Mucosa of descending colon (tissue), 3 donors: Measurements from ENCODE around the gene MYL7. TPM values are rescaled to one million over a fixed set of nuclear protein-coding genes. Genes with fewer than 3 reads are reported as not detected.

ENCODE experiments used
- ATAC-seq: fragments of 200-7000 bp; cut with Tn5 transposase; one replicate; pipeline ENCODE4 v1.9.1; 2020; ENCODE audit warnings: mild to moderate bottlenecking, moderate library complexity
- DNase-seq, 3 donors: peaks; one replicate each; pipeline ENCODE4 v3.0.0-alpha.2; 2020
- H3K36me3 ChIP-seq: fragments of 200-600 bp; one replicate; pipeline ENCODE4 v1.8.0; 2021; ENCODE audit warnings: low read depth, mild to moderate bottlenecking
- H3K4me1 ChIP-seq: fragments of 200-600 bp; one replicate; pipeline ENCODE4 v1.8.0; 2021; ENCODE audit warnings: low read depth, mild to moderate bottlenecking
- H3K4me3 ChIP-seq: fragments of 200-600 bp; one replicate; pipeline ENCODE4 v1.8.0; 2021; ENCODE audit warnings: mild to moderate bottlenecking
- H3K9me3 ChIP-seq: fragments of 200-600 bp; one replicate; pipeline ENCODE4 v1.8.0; 2021; ENCODE audit warnings: mild to moderate bottlenecking
- intact Hi-C, 2 donors: fragments of 100-400 bp; cut with DNase I in 1 of 2; cut with micrococcal nuclease in 1 of 2; formaldehyde crosslinking; loops; one replicate each; pipeline versions ENCODE4 v1.11.0 to v1.11.1; 2022; cut with DNase I, micrococcal nuclease
- long read RNA-seq, 2 donors: library from polyadenylated mRNA; unstranded; transcript quantifications; one replicate each; pipeline ENCODE4 v2.0.0, GENCODE V29; 2019 to 2021
- total RNA-seq, 3 donors: library from RNA; stranded (reverse); fragmentation: NEBNext Ultra II Directional in 2 of 3; extraction: Animal tissue kit (Norgen Biotek cat#: 25700) in 2 of 3; gene quantifications; one replicate each; pipeline versions ENCODE4 v1.2.1 to v1.2.4, GENCODE V29; 2021 to 2023
- TF ChIP-seq, protein P1 (sequence below): fragments of 200-600 bp; IDR thresholded peaks from one replicate; pipeline ENCODE4 v1.8.0; 2022; ENCODE audit warnings: antibody characterized with exemption, mild to moderate bottlenecking
- donor health status: DM: no; HTN: no; CAD: no; lungs with moderate emphysema.
- donor health status: DM: no; HTN: no; CAD: no.
- donor health status: DM: no; HTN: yes; CAD: no.

Gene MYL7, protein sequence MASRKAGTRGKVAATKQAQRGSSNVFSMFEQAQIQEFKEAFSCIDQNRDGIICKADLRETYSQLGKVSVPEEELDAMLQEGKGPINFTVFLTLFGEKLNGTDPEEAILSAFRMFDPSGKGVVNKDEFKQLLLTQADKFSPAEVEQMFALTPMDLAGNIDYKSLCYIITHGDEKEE
- total RNA-seq = 1 to 10 TPM in 1 of 3 donors, not detected in 2; 2.0 TPM
- long read RNA-seq, donor 1 = 0 reads
- long read RNA-seq, donor 2 = 0 reads

DNA sequence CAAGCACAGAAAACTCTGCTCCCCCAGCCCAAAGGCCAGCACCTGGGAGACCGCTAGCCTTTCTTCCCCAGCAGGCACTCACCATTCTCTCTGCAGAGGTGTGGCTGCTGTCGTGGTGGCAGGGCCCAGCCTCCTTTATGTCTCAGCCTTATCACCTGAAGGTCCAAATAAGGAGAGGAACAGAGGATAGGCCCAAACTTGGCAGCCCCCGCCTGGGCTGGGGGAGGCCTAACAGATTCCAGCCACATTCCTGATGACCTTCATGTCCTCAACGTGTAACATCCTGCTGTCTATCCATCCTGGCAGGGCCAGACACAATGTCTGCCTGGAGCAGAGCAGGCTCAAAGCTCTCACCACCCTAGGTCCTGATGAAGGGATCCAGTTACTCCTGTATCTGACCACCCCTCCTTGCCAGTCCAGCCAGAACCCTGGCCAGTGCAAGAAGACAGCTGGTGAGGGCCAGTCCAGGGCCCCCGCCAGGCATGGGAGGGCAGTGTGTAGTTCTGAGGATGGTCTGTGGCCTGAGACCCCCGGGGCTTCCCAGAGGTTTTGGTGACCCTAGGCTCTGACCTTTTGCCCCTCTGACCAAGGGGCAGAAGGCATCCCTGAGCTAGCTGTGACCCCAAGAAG is at the start of gene MYL7:
Gene MYL7 (minus strand): TSS at position 112 of the 630 bp plus-strand sequence. CDS start 27 bp downstream, at position 85.
- Histone ChIP-seq H3K36me3 (no peaks in the 10 kb centered on the region), H3K9me3 (no peaks in the 10 kb centered on the region), H3K4me3 (no peak within 1 kb of the TSS), H3K4me1 (no peaks in the 10 kb centered on the region)
- TF ChIP-seq, protein P1, sequence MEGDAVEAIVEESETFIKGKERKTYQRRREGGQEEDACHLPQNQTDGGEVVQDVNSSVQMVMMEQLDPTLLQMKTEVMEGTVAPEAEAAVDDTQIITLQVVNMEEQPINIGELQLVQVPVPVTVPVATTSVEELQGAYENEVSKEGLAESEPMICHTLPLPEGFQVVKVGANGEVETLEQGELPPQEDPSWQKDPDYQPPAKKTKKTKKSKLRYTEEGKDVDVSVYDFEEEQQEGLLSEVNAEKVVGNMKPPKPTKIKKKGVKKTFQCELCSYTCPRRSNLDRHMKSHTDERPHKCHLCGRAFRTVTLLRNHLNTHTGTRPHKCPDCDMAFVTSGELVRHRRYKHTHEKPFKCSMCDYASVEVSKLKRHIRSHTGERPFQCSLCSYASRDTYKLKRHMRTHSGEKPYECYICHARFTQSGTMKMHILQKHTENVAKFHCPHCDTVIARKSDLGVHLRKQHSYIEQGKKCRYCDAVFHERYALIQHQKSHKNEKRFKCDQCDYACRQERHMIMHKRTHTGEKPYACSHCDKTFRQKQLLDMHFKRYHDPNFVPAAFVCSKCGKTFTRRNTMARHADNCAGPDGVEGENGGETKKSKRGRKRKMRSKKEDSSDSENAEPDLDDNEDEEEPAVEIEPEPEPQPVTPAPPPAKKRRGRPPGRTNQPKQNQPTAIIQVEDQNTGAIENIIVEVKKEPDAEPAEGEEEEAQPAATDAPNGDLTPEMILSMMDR = no peak
- DNase-seq = no peak
- no peak for ATAC-seq
- intact Hi-C loops = no loop called here

DNA sequence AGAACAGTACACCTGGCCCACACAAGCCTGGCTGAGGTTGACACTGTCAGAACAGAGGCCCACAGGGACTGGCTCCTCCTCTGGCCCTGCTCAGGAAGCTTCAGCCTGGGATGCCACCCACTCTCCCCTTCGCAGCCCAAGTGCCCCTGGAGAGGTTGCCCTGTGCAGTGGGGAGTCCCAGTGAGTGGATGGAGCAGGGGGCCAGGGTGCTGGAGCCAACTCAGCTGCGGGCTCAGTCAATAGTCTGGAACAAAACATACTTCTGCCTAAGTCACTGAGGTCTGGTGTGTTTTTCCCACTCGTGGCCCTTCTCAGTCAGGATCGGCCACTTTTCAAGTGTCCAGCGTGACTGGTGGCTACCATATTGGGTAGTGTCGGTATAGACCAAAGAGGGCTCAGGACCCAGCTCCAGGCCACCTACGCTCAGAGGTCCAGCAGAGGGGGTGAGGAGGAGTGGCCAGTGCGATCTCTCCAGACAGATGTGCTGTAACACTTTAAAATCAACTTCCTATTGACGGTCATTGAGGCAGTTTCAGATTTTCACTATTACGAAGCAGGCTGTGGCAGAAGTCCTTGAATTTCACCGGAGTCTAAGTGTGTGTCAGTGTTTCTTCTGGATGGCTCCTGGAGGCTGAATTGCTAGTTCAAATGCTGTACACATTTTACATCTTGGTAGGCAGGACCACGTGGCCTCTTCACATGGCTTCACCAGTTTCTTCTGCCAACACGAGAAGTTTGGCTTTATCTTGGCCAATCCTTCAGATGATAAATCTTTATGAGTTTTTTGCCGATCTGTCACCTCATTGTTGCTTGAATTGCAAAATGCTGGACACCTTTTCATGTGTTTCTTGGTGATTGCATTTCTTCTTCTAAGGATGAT is 49.1 kb upstream of the MYL7 start:
- Histone ChIP-seq H3K36me3 (no peaks in the 10 kb centered on the region), H3K9me3 (no peaks in the 10 kb centered on the region), H3K4me3 (no peak overlapping the region), H3K4me1 (no peaks in the 10 kb centered on the region)
- intact Hi-C loops = no loop called here
- DNase-seq = no peak
- TF ChIP-seq, protein P1 = no peak
- no peak for ATAC-seq

DNA sequence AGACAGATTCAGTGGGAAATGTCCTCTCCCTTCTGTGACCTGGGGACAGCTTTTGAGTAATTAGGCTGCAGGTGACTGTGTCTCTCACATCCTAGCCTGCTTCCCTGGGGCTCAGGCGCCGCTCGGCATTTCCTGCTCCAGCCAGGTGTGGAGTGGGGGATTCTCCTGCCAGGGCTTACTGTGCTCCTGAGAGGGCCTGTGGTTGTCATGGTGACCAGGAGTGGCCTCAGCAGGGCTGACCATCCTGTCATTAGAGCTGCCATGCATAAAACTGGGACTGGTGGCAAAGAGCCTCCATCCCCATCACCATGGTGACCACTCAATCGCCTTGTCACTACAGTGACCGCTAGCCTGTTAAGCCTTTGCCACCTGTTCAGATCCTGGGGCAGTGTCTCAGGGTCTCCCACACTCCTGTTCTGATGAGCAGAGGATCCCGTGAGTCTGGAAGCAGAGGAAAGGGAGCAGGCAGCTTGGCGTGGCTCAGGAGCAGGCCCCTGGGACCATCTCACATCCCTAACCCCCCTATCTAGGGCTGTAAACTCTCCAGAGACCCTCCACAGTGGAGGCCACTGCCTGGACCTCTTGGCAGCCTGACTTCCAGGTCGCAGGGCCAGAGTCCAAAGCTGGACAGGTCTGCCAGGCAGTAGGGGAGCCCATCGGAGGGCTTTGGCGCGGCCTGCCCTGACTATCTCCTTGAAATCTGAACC is 48.3 kb upstream of the MYL7 start, which contains the start of gene GCK:
Gene GCK (minus strand): TSS at position 154 of the 707 bp plus-strand sequence. CDS start 486 bp downstream, outside the sequence.
- DNase-seq (no peak), ATAC-seq (no peak)
- intact Hi-C loops = no loop called here
- H3K4me3 ChIP-seq = no peak within 1 kb of the TSS
- no peaks in the 10 kb centered on the region for H3K4me1 ChIP-seq
- no peaks in the 10 kb centered on the region for H3K9me3 ChIP-seq
- no peaks in the 10 kb centered on the region for H3K36me3 ChIP-seq
- TF ChIP-seq, protein P1 = no peak

DNA sequence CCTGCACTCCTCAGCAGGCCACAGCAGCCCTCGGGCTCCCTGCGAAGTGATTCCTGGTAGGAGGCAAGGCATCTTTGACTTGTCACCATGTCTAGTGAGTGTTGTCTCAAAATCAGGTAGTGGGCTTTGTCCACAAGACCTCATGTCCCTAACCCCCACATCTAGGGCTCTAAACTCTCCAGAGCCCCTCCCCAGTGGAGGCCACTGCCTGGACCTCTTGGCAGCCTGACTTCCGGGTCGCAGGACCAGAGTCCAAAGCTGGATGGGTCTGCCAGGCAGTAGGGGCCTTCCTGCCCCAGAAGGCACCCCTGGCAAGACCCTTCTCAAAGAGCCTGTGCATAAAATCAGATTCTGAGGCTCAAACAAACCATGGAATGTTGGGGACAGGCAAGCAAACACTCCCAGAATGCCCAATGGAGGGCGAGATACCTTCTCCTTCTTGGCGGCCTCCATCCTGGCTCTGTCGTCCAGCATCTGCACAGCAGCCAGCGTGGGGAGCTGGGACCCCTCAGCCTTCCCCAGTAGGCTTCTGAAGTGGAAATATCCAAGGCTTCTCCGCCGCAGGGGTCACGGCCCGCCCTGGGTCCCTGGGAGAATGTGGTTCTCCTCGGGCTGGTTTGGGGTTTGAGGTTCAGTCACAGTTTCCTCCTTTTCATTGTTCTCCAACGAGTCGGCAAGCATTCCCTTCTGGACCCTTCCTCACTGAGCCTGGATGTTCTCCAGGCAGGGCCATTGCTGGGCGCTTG is 47.5 kb upstream of the MYL7 start:
- TF ChIP-seq, protein P1 = no peak
- DNase-seq (no peak), ATAC-seq (no peak)
- no peaks in the 10 kb centered on the region for H3K36me3 ChIP-seq
- H3K4me1 ChIP-seq = no peaks in the 10 kb centered on the region
- H3K4me3 ChIP-seq = no peak overlapping the region
- intact Hi-C loops = no loop called here
- no peaks in the 10 kb centered on the region for H3K9me3 ChIP-seq
